GM12892 (cell line): ENCODE results near the gene SLC5A2.

Source experiments
- POLR2A ChIP-seq: IDR thresholded peaks from 2 replicates; pipeline ENCODE4 v1.6.1; 2011; ENCODE audit warnings: low read depth, low read length, control low read depth
- POLR2AphosphoS5 ChIP-seq: IDR thresholded peaks from 2 replicates; pipeline ENCODE4 v1.6.1; 2011; ENCODE audit warnings: low read depth, low read length, control low read depth
- TAF1 ChIP-seq: IDR thresholded peaks from 2 replicates; pipeline ENCODE4 v1.6.1; 2011; ENCODE audit warnings: low read depth, mild to moderate bottlenecking, control low read depth, low read length, borderline replicate concordance

DNA sequence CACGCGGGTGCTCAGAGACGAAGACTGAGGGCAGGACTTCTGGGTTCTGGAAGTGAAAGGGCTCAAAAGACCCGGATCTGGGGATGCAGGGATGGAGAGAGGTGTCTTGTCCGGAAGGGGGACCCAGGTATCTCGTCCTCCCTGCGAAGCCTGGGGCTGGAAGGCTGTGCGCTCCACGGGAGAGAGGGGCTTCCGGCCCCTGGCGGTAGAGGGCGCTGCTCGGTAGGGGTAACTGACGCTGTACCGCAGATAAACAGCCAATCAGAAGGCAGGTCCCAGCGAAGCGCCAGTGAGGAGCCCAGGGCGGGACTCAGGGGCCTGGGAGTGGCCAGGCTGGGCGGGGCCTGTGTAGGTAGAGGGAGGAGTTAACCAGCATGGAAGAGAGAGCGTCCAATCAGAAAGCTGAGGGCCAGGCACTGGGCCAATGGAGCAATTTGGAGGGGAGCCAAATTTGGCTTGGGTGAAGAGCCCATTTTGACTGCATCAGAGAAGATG, 10.2 kb upstream of the SLC5A2 start:
- no peak for TF ChIP-seq POLR2A
- no peak for TF ChIP-seq TAF1
- no peak for TF ChIP-seq POLR2AphosphoS5
